BJ (cell line): ENCODE data around the gene PDCL2. TPM values are rescaled to one million over a fixed set of nuclear protein-coding genes. Genes with fewer than 3 reads are reported as not detected.

Experiments used
- CTCF ChIA-PET: fragments of 350-600 bp; formaldehyde crosslinking; extraction: SDS; loops from one replicate; lab custom pipeline; 2021; ENCODE audit warnings: antibody characterized with exemption, inconsistent platforms; lab: Yijun Ruan, JAX
- POLR2A ChIA-PET: fragments of 300-600 bp; sonication (Branson Sonifier 250); formaldehyde crosslinking; extraction: SDS; loops from one replicate; lab custom pipeline; 2021; ENCODE audit warnings: antibody characterized with exemption; lab: Charles Lee
- DNase-seq: peaks from one replicate; pipeline ENCODE4 v3.0.0-alpha.2; 2011; ENCODE audit warnings: low read depth
- H3K27me3 ChIP-seq: 2 replicates; pipeline ENCODE4 v1.6.0; 2011; ENCODE audit warnings: low read length; ENCODE audit not compliant: control insufficient read depth, insufficient read depth
- H3K36me3 ChIP-seq: 2 replicates; pipeline ENCODE4 v1.5.1; 2011; ENCODE audit warnings: low read length; ENCODE audit not compliant: control insufficient read depth, insufficient read depth
- H3K4me3 ChIP-seq: 2 replicates; pipeline ENCODE4 v1.5.1; 2011; ENCODE audit warnings: low read depth, mild to moderate bottlenecking, control low read depth, low read length
- CTCF ChIP-seq: IDR thresholded peaks from 2 replicates; pipeline ENCODE4 v1.5.1; 2011; ENCODE audit warnings: low read depth, mild to moderate bottlenecking, control low read depth, inconsistent platforms, low read length, moderate library complexity; ENCODE audit not compliant: insufficient read depth
- polyA plus RNA-seq: library from polyadenylated mRNA; depleted of rRNA; stranded (reverse); fragments of >200 nt; gene quantifications from 2 replicates; pipeline ENCODE4 v1.2.3, GENCODE V29; 2011; rRNA removed

Gene PDCL2
- polyA plus RNA-seq, 1 experiment = not detected

- DNase-seq = no peak
- CTCF ChIA-PET = no interaction called here
These were observed 84.4 kb downstream of the PDCL2 start for GRCh38 chr4:55507612-55508011.

More at GRCh38 chr4:55507612-55508011, 84.4 kb downstream of the PDCL2 start:
- no peaks in the 10 kb centered on the region for H3K27me3 ChIP-seq
- POLR2A ChIA-PET = interaction anchor here (0.6 kb wide), 1 partner anchor 16 kb away, joined by 3 read pairs; no protein-coding TSS in a partner anchor
- no peaks in the 10 kb centered on the region for H3K36me3 ChIP-seq
- no peak overlapping the region for H3K4me3 ChIP-seq
- no peak for TF ChIP-seq CTCF

Other genes starting within 250 kb of the PDCL2 start
- 15.2 and 24.0 TPM in 2 replicates for gene SRD5A3, start 246.0 kb downstream of the PDCL2 start, polyA plus RNA-seq
- gene TMEM165, start 196.3 kb downstream of the PDCL2 start, polyA plus RNA-seq = 129 and 152 TPM in 2 replicates
- gene CLOCK, start 45.3 kb downstream of the PDCL2 start, polyA plus RNA-seq = 14.5 and 21.2 TPM in 2 replicates
- gene NMU, start 44.1 kb upstream of the PDCL2 start, polyA plus RNA-seq = not detected in 2 replicates
- not detected in 2 replicates for gene EXOC1L, start 227.5 kb upstream of the PDCL2 start, polyA plus RNA-seq